K562 (cell line): ENCODE measurements around the gene NQO2. TPM values are rescaled to one million over a fixed set of nuclear protein-coding genes. Genes with fewer than 3 reads are reported as not detected.

Experiments
- CBFA2T2 ChIP-seq: fragments of 450-650 bp; conservative IDR thresholded peaks from 2 replicates; pipeline ENCODE4 v1.6.1; 2017; ENCODE audit warnings: mild to moderate bottlenecking
- CBFA2T3 ChIP-seq: fragments of 450-650 bp; IDR thresholded peaks from 2 replicates; pipeline ENCODE4 v1.6.1; 2017
- CREM ChIP-seq: IDR thresholded peaks from 2 replicates; pipeline ENCODE4 v1.6.1; 2014; ENCODE audit warnings: antibody characterized with exemption, low read depth
- ETS1 ChIP-seq: conservative IDR thresholded peaks from 2 replicates; pipeline ENCODE4 v1.6.1; 2011; ENCODE audit warnings: low read depth, mild to moderate bottlenecking, low read length; ENCODE audit not compliant: control insufficient read depth
- FOSL1 ChIP-seq: fragments of 200-800 bp; sonication (Bioruptor generic); conservative IDR thresholded peaks from 2 replicates; pipeline ENCODE4 v1.6.1; 2016; ENCODE audit warnings: missing genetic modification characterization, missing compliant biosample characterization
- HDAC1 ChIP-seq, 2 experiments: fragments of 450-650 bp; IDR thresholded peaks; 2 replicates each; pipeline ENCODE4 v1.6.1; 2016 to 2017; ENCODE audit warnings: inconsistent platforms in 1 of 2, mild to moderate bottlenecking in 1 of 2, moderate library complexity in 1 of 2
- HDAC3 ChIP-seq: fragments of 450-650 bp; IDR thresholded peaks from 2 replicates; pipeline ENCODE4 v1.6.1; 2018; ENCODE audit warnings: borderline replicate concordance, mild to moderate bottlenecking, moderate library complexity; ENCODE audit not compliant: partially characterized antibody
- HMBOX1 ChIP-seq: sonication (generic); IDR thresholded peaks from 2 replicates; pipeline ENCODE4 v1.6.1; 2016
- MEF2A ChIP-seq: IDR thresholded peaks from 2 replicates; pipeline ENCODE4 v1.6.1; 2011; ENCODE audit warnings: low read depth, mild to moderate bottlenecking, low read length, moderate library complexity; ENCODE audit not compliant: control insufficient read depth
- MLLT1 ChIP-seq, 2 experiments: fragments of 450-650 bp; IDR thresholded peaks; 2 replicates each; pipeline ENCODE4 v1.6.1; 2016
- PML ChIP-seq: IDR thresholded peaks from 2 replicates; pipeline ENCODE4 v1.6.1; 2012; ENCODE audit warnings: low read length, inconsistent platforms
- POLR2AphosphoS5 ChIP-seq: IDR thresholded peaks from 2 replicates; pipeline ENCODE4 v1.6.1; 2011; ENCODE audit warnings: mild to moderate bottlenecking, low read depth, low read length, moderate library complexity; ENCODE audit not compliant: control insufficient read depth, insufficient read depth
- RCOR1 ChIP-seq, 2 experiments: IDR thresholded peaks; 2 replicates each; pipeline ENCODE4 v1.6.1; 2012; ENCODE audit warnings: low read depth in 2 of 2, low read length in 2 of 2, borderline replicate concordance in 1 of 2, improper control_type of control experiment in 1 of 2
- TFAP4 ChIP-seq: sonication (generic); formaldehyde crosslinking; IDR thresholded peaks from 2 replicates; pipeline ENCODE4 v1.8.0; 2022; ENCODE audit warnings: missing genetic modification reagents, mild to moderate bottlenecking, moderate library complexity, borderline replicate concordance
- ZHX1 ChIP-seq: fragments of 150-350 bp; conservative IDR thresholded peaks from 2 replicates; pipeline ENCODE4 v1.6.1; 2014; ENCODE audit warnings: low read length
- ZNF766 ChIP-seq: fragments of 200-800 bp; sonication (Bioruptor generic); conservative IDR thresholded peaks from 2 replicates; pipeline ENCODE4 v1.6.1; 2016; ENCODE audit warnings: missing genetic modification characterization, missing compliant biosample characterization
- polyA plus RNA-seq, 8 experiments: library from polyadenylated mRNA; depleted of rRNA in 4 of 8; stranded (reverse) in 5 of 8; unstranded in 3 of 8; fragments of >200 nt; fragmentation: Nextera tagmentation in 2 of 8; fragmentation: Illumina TruSeq in 1 of 8; extraction: Ambion mirVana in 2 of 8; extraction: Trizol in 1 of 8; gene quantifications; 2 replicates each; pipeline versions ENCODE4 v1.2.1 to v1.2.3, GENCODE V29; 2011 to 2014; ENCODE audit warnings: inconsistent platforms in 1 of 8, missing spikeins in 1 of 8
- total RNA-seq, 7 experiments: library from RNA; depleted of rRNA in 6 of 7; stranded (reverse); fragments of >200 nt in 6 of 7; fragmentation: Illumina TruSeq in 2 of 7; extraction: Trizol in 2 of 7; gene quantifications; 2 replicates each; pipeline versions ENCODE4 v1.2.1 to v1.2.3, GENCODE V29; 2011 to 2021; ENCODE audit warnings: low replicate concordance in 1 of 7
- TF ChIP-seq, protein P1 (sequence below): sonication (generic); formaldehyde crosslinking; IDR thresholded peaks from 2 replicates; pipeline ENCODE4 v1.8.0; 2022; ENCODE audit warnings: mild to moderate bottlenecking, missing genetic modification reagents

Gene NQO2
- total and polyA plus RNA-seq, 9 of the 15 experiments (the other 6 are each of a cell fraction or from before 2014, with no cell fraction given): 54.6 to 214 (median 116) TPM

DNA sequence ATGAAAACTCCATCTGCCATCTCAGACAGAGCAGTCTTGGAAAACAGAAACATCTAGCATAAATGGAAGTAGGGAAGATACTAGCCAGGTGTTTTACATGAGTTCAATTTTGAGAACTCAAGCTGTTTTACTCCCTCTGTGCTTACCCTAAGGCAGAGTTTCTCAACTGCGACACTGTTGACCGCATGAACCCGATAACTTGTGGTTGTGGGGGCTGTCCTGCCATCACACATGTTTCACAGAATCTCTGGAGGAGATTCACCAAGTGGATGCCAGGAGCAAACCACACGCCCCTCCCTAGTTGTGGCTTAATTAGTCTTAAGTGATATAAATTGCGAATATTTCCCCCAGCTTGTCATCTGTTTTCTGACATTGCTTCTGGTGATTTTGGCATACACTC, 26.0 kb upstream of the NQO2 start (continued):
- 0 out of 2 replicates have a peak, but pooled peaks have one; percentile 27 for TF ChIP-seq POLR2AphosphoS5
- 0 out of 2 replicates have a peak, but pooled peaks have one; percentile 23 for TF ChIP-seq PML
- TF ChIP-seq CBFA2T3: peak; percentile 69
- peak; percentile 86 for TF ChIP-seq HMBOX1
- TF ChIP-seq TFAP4: peak; percentile 50
- TF ChIP-seq, protein P1, sequence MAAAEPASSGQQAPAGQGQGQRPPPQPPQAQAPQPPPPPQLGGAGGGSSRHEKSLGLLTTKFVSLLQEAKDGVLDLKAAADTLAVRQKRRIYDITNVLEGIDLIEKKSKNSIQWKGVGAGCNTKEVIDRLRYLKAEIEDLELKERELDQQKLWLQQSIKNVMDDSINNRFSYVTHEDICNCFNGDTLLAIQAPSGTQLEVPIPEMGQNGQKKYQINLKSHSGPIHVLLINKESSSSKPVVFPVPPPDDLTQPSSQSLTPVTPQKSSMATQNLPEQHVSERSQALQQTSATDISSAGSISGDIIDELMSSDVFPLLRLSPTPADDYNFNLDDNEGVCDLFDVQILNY (CRISPR knock-in tag): no peak
- TF ChIP-seq HDAC1 (IDR thresholded peaks at IDR 0.05): 0 out of 4 replicates have a peak, but pooled peaks of 1 of the 2 experiments have one; percentile 42
- peak in 1 of 2 experiments; percentile 93; a peak in 2 of 4 replicates for TF ChIP-seq RCOR1 (IDR thresholded peaks at IDR 0.05; ENCODE audit: borderline replicate concordance in 1 of 2, low read depth in 2 of 2, low read length in 2 of 2)
- TF ChIP-seq MEF2A: 0 out of 2 replicates have a peak, but pooled peaks have one; percentile 30
- peak; percentile 35 for TF ChIP-seq CBFA2T2
- peak; percentile 65; the same call in 1 of the 2 replicates for TF ChIP-seq ZNF766 (CRISPR knock-in tag)
- TF ChIP-seq HDAC3: no peak
- TF ChIP-seq ETS1: 0 out of 2 replicates have a peak, but pooled peaks have one; percentile 35
- TF ChIP-seq FOSL1 (tag): no peak
- TF ChIP-seq ZHX1: no peak
- 0 out of 4 replicates have a peak, but pooled peaks of 1 of the 2 experiments have one; percentile 37 for TF ChIP-seq MLLT1 (IDR thresholded peaks at IDR 0.05)
- TF ChIP-seq CREM: peak; percentile 54; the same call in 1 of the 2 replicates
